Mucosa of stomach (tissue), 1 donor: Measurements from ENCODE around the gene POLA2.

Source experiments
- H3K27me3 ChIP-seq: one replicate; pipeline ENCODE4 v1.7.0; 2013; ENCODE audit warnings: mild to moderate bottlenecking, low read length; ENCODE audit not compliant: control insufficient read depth, insufficient read depth
- H3K36me3 ChIP-seq: one replicate; pipeline ENCODE4 v1.7.0; 2013; ENCODE audit warnings: low read length; ENCODE audit not compliant: control insufficient read depth, insufficient read depth
- H3K4me1 ChIP-seq: one replicate; pipeline ENCODE4 v1.7.0; 2013; ENCODE audit warnings: mild to moderate bottlenecking, low read length; ENCODE audit not compliant: control insufficient read depth, insufficient read depth
- H3K4me3 ChIP-seq: one replicate; pipeline ENCODE4 v1.7.0; 2013; ENCODE audit warnings: low read length
- H3K9ac ChIP-seq: one replicate; pipeline ENCODE4 v1.7.0; 2013; ENCODE audit warnings: mild to moderate bottlenecking, low read length, moderate library complexity
- H3K9me3 ChIP-seq: one replicate; pipeline ENCODE4 v1.7.0; 2013; ENCODE audit warnings: mild to moderate bottlenecking, low read length, moderate library complexity; ENCODE audit not compliant: control insufficient read depth
- donor health status: Pancreatic carcinoma.

The POLA2 gene

DNA sequence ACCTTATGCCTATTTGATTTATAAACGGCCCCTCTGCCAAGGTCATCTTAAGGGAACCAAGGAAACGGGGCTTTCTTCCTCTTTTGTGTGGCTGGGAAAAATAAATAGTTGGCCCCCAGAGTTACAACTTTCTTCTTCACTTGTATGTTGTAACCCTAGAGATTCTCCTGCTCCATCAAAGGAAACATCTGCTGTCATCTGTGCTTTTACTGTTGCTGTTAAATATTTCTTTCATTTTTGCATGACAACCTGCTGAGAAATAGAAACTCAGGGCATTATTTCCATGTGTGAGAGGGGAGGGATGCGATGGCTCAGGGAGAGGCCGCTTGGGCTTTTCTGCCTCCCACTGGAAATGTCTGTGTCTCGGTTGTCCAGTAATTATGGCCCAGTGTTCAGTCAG lies 31.1 kb downstream of the POLA2 start:
- Histone ChIP-seq H3K9ac (no peak overlapping the region), H3K36me3 (no peaks in the 10 kb centered on the region), H3K9me3 (no peaks in the 10 kb centered on the region), H3K4me3 (no peak overlapping the region), H3K27me3 (no peaks in the 10 kb centered on the region), H3K4me1 (peaks cover 18% of the 10 kb centered on the region)

DNA sequence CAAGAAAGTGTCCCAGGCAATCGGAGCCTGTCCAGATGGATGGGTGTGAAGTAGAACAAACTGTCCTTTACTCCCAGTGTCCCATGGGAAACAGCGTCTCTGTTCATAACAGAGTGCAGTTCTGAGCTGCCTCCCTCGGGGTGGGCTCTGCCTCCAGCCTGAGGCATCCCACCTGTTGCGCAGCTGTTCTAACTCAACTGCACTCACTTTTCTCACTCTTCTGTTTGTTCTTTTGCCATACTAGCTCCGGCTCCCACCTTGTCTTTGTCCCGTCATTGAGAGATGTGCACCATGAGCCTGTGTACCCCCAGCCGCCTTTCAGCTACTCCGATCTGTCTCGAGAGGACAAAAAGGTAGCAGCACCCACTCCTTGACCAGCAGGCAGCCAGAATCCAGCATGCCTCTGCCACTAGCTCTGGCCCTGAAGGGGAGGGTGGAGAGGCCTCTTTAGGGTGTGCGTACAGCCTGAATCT lies 32.2 kb downstream of the POLA2 start:
- Histone ChIP-seq H3K9ac (no peak overlapping the region), H3K9me3 (no peaks in the 10 kb centered on the region), H3K27me3 (no peaks in the 10 kb centered on the region), H3K4me3 (no peak overlapping the region), H3K36me3 (no peaks in the 10 kb centered on the region), H3K4me1 (peaks cover 19% of the 10 kb centered on the region)

DNA sequence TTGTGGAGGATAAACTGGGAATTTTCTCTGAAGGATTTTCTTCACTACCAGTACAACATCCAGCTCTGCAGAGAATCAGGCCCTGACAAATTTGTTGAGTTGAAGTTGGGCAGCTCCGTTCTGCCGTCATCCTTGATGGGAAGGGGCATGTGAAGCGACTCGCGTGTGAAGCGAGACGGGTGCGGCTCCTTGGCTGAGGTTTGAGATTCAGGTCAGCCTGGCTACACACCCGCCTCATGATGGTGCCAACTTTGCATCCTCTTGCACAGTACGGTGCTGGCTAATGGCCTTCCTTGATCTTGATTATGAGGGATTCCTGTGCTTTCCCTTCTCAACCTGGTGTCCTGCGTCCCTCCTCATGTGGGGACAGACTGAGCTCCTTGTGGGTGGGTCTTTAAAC lies 33.2 kb downstream of the POLA2 start:
- Histone ChIP-seq H3K4me1 (peaks cover 24% of the 10 kb centered on the region), H3K27me3 (no peaks in the 10 kb centered on the region), H3K9ac (no peak overlapping the region), H3K4me3 (no peak overlapping the region), H3K36me3 (no peaks in the 10 kb centered on the region), H3K9me3 (no peaks in the 10 kb centered on the region)

DNA sequence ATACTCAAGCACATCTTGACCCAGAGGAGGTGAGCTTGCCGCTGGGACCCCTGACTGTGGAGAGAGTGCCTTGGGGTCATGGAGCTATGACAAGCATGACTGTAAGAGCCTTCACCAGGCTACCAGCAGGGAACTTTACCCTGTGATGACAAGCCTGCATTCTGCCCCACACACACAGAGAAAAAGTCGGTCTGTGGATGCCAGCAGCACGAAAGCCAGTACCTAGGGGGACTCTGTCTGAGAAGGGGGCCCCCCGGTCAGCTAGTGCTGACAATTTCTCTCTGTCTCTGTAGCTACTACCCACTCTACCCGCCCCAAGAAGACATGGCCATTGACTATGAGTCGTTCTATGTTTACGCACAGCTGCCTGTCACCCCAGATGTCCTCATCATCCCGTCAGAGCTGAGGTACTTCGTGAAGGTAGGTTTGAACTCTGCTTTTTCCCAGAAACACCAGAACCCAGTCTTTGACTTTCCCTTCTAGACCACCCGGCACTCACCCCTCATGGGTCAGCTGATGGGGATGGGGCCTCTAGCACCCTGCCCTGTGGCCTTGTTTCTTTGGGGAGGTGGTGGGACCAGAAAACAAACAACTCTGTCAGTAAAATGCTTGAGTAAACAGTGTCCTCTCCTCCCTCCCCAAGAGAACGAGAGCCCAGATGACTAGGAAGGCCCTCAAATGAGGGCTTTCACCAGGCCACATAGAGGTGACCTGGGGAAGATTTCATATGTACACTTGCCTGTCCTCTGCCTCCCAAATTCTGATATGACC lies 34.0 kb downstream of the POLA2 start:
- H3K36me3 ChIP-seq: no peaks in the 10 kb centered on the region
- H3K27me3 ChIP-seq: no peaks in the 10 kb centered on the region
- H3K9me3 ChIP-seq: no peaks in the 10 kb centered on the region
- no peak overlapping the region for H3K4me3 ChIP-seq
- H3K4me1 ChIP-seq: peaks cover 21% of the 10 kb centered on the region
- no peak overlapping the region for H3K9ac ChIP-seq

DNA sequence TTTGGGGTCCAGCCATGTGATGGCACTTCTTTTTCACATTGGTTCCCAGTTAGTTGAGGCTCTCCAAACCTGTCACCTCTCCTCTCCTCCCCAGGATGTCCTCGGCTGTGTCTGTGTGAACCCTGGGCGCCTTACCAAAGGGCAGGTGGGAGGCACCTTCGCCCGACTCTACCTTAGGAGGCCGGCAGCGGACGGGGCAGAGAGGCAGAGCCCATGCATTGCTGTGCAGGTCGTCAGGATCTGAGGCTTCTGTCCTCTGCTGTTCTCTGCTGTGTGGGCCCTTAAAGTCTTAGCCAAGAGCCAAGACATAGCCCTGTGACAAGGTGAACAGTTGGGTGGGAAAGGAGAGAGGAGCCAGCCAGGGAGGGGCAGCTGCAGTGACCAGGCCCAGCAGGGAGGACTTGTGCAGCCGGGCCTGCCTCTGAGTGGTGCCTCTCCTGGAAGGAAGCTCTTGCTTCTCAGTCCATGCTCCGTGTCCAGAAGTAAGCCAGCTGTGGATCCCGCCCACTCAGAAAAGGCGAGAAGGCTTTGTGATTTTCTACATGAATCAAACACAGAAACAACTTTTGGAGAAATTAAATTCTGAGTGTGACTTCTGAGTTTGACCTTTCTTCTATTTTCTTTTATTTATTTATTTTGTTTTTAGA lies 35.4 kb downstream of the POLA2 start:
- Histone ChIP-seq H3K36me3 (no peaks in the 10 kb centered on the region), H3K4me1 (peaks cover 13% of the 10 kb centered on the region), H3K9ac (no peak overlapping the region), H3K9me3 (no peaks in the 10 kb centered on the region), H3K4me3 (no peak overlapping the region), H3K27me3 (no peaks in the 10 kb centered on the region)

DNA sequence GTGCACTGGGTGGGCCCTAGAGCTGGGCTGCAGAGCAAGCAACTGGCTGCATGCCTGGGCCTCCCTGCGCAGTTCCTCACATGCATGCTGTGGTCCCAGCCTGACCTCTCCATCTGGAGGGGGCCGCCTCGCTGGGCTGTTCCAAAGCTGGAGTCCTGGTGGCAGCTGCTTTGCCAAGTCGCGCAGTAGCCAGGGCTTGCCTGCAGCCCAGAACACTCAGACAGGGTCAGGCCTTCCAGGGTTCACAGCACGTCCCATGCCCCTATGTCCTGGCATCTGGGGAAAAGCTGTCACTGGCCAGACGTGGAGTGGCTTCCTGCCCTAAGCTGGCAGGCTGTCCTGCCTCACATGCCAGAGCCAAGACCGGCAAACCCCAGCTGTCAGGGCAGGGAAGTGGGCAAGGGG lies 36.4 kb downstream of the POLA2 start:
- Histone ChIP-seq H3K9ac (no peak overlapping the region), H3K4me3 (no peak overlapping the region), H3K27me3 (no peaks in the 10 kb centered on the region), H3K4me1 (peaks cover 9% of the 10 kb centered on the region), H3K9me3 (no peaks in the 10 kb centered on the region), H3K36me3 (no peaks in the 10 kb centered on the region)

DNA sequence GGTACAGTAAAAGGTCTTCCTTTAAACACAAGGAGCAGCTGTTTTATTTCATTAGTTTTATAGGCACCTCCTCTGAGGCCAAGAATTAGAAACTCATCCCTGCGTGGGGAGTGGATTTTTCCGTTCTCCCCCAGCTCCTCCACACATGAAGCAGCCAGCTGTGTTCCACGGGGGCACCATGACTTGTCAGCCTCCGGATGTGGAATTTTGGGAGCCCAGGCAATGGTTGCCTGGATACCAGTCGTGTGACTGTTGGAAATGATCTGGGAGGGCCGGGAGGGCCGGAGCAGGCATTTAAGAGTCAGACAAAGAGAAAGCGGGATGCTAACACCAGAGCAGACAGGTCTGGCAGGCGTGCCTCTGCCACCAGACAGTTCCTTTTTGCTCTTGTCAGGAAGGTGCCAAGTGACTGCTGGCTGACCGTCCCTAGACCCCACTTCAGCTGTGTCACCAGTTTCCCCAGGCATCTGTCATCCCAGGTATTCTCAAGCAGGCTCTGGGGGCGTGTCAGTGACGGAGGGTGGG lies 37.0 kb downstream of the POLA2 start:
- Histone ChIP-seq H3K9me3 (no peaks in the 10 kb centered on the region), H3K4me3 (no peak overlapping the region), H3K27me3 (no peaks in the 10 kb centered on the region), H3K4me1 (peaks cover 9% of the 10 kb centered on the region), H3K9ac (peak overlapping the region; percentile 6), H3K36me3 (no peaks in the 10 kb centered on the region)

DNA sequence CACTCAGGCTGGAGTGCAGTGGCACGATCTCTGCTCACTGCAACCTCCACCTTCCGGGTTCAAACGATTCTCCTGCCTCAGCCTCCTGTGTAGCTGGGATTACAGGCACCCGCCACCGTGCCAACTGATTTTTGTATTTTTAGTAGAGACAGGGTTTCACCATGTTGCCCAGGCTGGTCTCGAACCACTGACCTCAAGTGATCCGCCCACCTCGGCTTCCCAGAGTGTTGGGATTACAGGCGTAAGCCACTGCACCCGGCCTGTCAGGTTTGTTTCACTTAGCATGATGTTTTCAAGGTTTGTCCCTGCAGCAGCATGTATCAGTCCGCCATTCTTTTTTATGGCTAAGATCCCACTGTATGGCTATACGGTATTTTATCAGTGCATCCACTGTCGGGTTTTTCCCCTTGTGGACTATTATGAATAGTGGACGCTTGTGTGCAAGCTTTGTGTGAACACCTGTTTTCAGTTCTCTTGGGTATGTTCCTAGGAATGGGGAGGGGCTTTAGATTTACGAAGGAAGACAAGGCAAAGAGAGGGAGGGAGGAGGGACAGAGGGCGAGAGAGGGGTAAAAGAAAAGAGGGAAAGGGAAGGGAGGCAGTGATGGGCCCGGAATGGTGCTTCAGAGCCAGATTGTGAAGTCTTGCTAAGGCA lies 39.0 kb downstream of the POLA2 start:
- no peaks in the 10 kb centered on the region for H3K9me3 ChIP-seq
- no peak overlapping the region for H3K4me3 ChIP-seq
- H3K9ac ChIP-seq: no peak overlapping the region
- no peaks in the 10 kb centered on the region for H3K27me3 ChIP-seq
- peaks cover 24% of the 10 kb centered on the region for H3K4me1 ChIP-seq
- no peaks in the 10 kb centered on the region for H3K36me3 ChIP-seq

DNA sequence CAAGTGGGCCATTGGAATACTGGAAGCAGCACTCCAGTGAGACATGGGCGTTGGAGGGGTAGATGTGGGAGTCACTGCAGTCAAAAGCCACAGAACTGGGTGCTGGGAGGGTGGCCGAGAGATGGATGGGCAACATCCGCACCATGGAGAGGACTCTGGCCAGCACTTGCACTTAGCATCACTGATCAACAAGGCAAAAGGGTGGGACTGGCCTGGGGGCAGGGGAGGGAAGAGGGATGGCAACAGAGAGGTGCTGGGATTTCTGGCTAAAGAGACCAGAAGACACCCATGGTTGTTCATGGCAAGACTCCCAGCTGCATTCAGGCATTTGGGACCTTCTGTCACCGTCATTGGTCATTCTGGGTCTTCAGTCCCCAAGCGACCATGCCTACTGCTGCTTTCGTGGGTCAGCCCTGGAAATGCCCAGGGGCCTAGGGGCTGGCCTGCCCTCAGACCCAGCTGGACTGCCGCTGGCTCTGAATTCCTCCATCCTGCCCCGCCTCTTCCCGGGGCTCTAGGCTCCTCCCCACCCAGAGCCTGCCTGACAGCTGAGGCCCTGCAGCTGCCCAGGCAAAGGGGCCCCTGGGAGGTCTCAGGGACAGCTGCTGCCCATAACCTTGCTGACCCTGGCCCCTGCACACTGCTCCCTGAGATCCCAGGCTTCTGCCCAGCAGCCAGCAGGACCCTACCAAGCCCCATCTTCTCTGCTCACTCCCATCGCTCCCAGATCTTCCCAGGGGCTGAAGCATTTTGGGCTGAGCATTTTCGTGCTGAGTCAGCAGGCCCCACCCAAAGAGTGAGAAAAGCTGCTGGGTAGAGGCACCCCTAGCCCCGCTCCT lies 39.9 kb downstream of the POLA2 start:
- peaks cover 32% of the 10 kb centered on the region for H3K4me1 ChIP-seq

DNA sequence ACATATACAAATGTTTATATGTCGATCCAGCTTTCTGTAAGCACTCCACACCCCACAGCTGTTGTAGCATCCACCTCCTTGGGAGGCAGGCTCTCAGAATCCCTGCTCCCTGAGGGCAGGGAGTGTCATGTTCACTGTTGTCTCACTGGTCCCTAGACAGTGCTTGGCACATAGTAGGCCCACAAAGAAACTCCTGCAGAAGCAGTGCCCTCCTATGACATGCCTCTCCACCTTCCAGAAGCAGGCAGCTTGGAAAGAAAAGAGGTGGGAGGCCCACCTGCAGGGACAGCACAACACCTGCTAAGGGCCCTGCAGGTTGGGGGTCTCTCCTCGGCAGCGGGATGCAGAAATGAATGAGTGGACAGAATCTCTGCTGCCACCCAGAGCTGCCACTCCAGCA lies 41.8 kb downstream of the POLA2 start:
- Histone ChIP-seq H3K9ac (no peak overlapping the region), H3K9me3 (no peaks in the 10 kb centered on the region), H3K4me1 (peaks cover 37% of the 10 kb centered on the region), H3K4me3 (no peak overlapping the region), H3K36me3 (no peaks in the 10 kb centered on the region), H3K27me3 (no peaks in the 10 kb centered on the region)

More for the DNA sequence above, 39.9 kb downstream of the POLA2 start:
- no peaks in the 10 kb centered on the region for H3K27me3 ChIP-seq
- no peak overlapping the region for H3K4me3 ChIP-seq
- no peak overlapping the region for H3K9ac ChIP-seq
- H3K9me3 ChIP-seq: no peaks in the 10 kb centered on the region
- no peaks in the 10 kb centered on the region for H3K36me3 ChIP-seq

DNA sequence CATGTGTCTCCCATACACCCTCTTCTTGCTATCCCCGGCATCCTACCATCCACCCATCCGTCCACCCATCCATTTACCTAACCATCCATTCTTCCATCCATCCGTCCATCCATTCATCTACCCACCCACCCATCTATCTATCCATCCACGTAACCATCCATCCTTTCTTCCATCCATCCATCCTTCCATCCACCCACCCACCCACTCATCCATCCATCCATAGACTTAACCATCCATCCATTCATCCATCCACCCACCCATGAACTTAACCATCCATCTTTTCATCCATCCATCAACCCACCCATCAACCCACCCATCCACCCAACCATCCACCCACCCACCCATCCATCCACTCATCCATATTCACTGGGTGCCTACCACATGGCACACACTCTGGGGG lies 42.3 kb downstream of the POLA2 start:
- H3K36me3 ChIP-seq: no peaks in the 10 kb centered on the region
- H3K4me3 ChIP-seq: no peak overlapping the region
- H3K4me1 ChIP-seq: peaks cover 39% of the 10 kb centered on the region
- H3K9ac ChIP-seq: no peak overlapping the region
- H3K27me3 ChIP-seq: no peaks in the 10 kb centered on the region
- H3K9me3 ChIP-seq: no peaks in the 10 kb centered on the region
